IMR-90 (cell line): ENCODE measurements around the gene HAGHL. TPM values are rescaled to one million over a fixed set of nuclear protein-coding genes. Genes with fewer than 3 reads are reported as not detected.

Source experiments
- ATAC-seq: fragments of 200-7000 bp; cut with Tn5 transposase; 2 replicates; pipeline ENCODE4 v1.9.1; 2020; ENCODE audit warnings: low read depth, mild to moderate bottlenecking, moderate library complexity
- BruUV-seq: library from RNA; stranded (reverse); fragments of 400-500 nt; replicated peaks from 2 replicates; lab custom pipeline; 2021; lab: Mats Ljungman, UMichigan
- CTCF ChIA-PET: fragments of 300-600 bp; formaldehyde crosslinking; extraction: SDS; loops from one replicate; lab custom pipeline; 2021; ENCODE audit warnings: antibody characterized with exemption; lab: Yijun Ruan, JAX
- POLR2A ChIA-PET: fragments of 300-600 bp; sonication (Branson Sonifier 250); formaldehyde crosslinking; loops from one replicate; lab custom pipeline; 2022; ENCODE audit warnings: antibody characterized with exemption; ENCODE audit not compliant: unreplicated experiment; lab: Charles Lee
- DNase-seq: peaks from one replicate; pipeline ENCODE4 v3.0.0; 2013
- H2AFZ ChIP-seq: replicated peaks from 2 replicates; pipeline ENCODE3; 2013; ENCODE audit warnings: low read length, mild to moderate bottlenecking; ENCODE audit not compliant: poor library complexity
- H2AK5ac ChIP-seq: 2 replicates; pipeline ENCODE4 v1.6.1; 2013; ENCODE audit warnings: low read depth, low read length, inconsistent platforms
- H2AK9ac ChIP-seq: replicated peaks from 2 replicates; pipeline ENCODE3; 2013; ENCODE audit warnings: mild to moderate bottlenecking, low read depth, low read length, moderate library complexity; ENCODE audit not compliant: poor library complexity
- H2BK120ac ChIP-seq: 2 replicates; pipeline ENCODE4 v1.6.1; 2013; ENCODE audit warnings: low read depth, low read length, inconsistent platforms
- H2BK15ac ChIP-seq: 3 replicates; pipeline ENCODE4 v1.6.1; 2013; ENCODE audit warnings: low read depth, low read length, inconsistent platforms
- H2BK20ac ChIP-seq: 2 replicates; pipeline ENCODE4 v1.6.1; 2013; ENCODE audit warnings: low read depth, mild to moderate bottlenecking, inconsistent platforms, low read length, moderate library complexity
- H2BK5ac ChIP-seq: 2 replicates; pipeline ENCODE4 v1.6.1; 2013; ENCODE audit warnings: mild to moderate bottlenecking, low read depth, low read length, inconsistent platforms; ENCODE audit not compliant: poor library complexity, severe bottlenecking
- H3K14ac ChIP-seq: replicated peaks from 2 replicates; pipeline ENCODE4 v1.6.1; 2013; ENCODE audit warnings: low read depth, low read length, inconsistent platforms
- H3K18ac ChIP-seq: 2 replicates; pipeline ENCODE4 v1.6.1; 2013; ENCODE audit warnings: low read depth, low read length, control low read depth
- H3K23ac ChIP-seq: 2 replicates; pipeline ENCODE4 v1.6.1; 2013; ENCODE audit warnings: low read depth, low read length, inconsistent platforms
- H3K27ac ChIP-seq: 2 replicates; pipeline ENCODE4 v1.5.1; 2013; ENCODE audit warnings: mild to moderate bottlenecking, control low read depth, low read length; ENCODE audit not compliant: insufficient read depth
- H3K27me3 ChIP-seq: 2 replicates; pipeline ENCODE4 v1.6.1; 2013; ENCODE audit warnings: low read length; ENCODE audit not compliant: control insufficient read depth, insufficient read depth
- H3K36me3 ChIP-seq: 2 replicates; pipeline ENCODE4 v1.6.1; 2013; ENCODE audit warnings: low read length, mixed read lengths; ENCODE audit not compliant: control insufficient read depth, insufficient read depth
- H3K4ac ChIP-seq: 2 replicates; pipeline ENCODE4 v1.6.1; 2013; ENCODE audit warnings: low read depth, low read length, inconsistent platforms
- H3K4me1 ChIP-seq: 2 replicates; pipeline ENCODE4 v1.6.1; 2013; ENCODE audit warnings: low read length, mixed read lengths; ENCODE audit not compliant: control insufficient read depth, insufficient read depth
- H3K4me2 ChIP-seq: 2 replicates; pipeline ENCODE4 v1.6.1; 2013; ENCODE audit warnings: low read depth, mild to moderate bottlenecking, control low read depth, low read length, moderate library complexity
- H3K4me3 ChIP-seq: 2 replicates; pipeline ENCODE4 v1.5.1; 2013; ENCODE audit warnings: low read depth, mild to moderate bottlenecking, control low read depth, low read length, moderate library complexity; ENCODE audit not compliant: insufficient read depth
- H3K56ac ChIP-seq: 2 replicates; pipeline ENCODE4 v1.6.1; 2013; ENCODE audit warnings: low read length, inconsistent platforms; ENCODE audit not compliant: insufficient read depth; ENCODE audit errors: extremely low read depth
- H3K79me1 ChIP-seq, 2 experiments: 2 replicates each; pipeline ENCODE4 v1.6.1; 2013; ENCODE audit warnings: low read length in 2 of 2, inconsistent platforms in 1 of 2, low read depth in 1 of 2
- H3K9ac ChIP-seq: 2 replicates; pipeline ENCODE4 v1.6.1; 2013; ENCODE audit warnings: low read depth, low read length, control low read depth
- H3K9me1 ChIP-seq: 2 replicates; pipeline ENCODE4 v1.6.1; 2013; ENCODE audit warnings: low read length, inconsistent platforms; ENCODE audit not compliant: insufficient read depth
- H3K9me3 ChIP-seq: 2 replicates; pipeline ENCODE4 v1.6.1; 2013; ENCODE audit warnings: low read length; ENCODE audit not compliant: control insufficient read depth, insufficient read depth
- H4K20me1 ChIP-seq: 2 replicates; pipeline ENCODE4 v1.6.1; 2013; ENCODE audit warnings: low read length, inconsistent platforms; ENCODE audit not compliant: insufficient read depth
- H4K5ac ChIP-seq: 2 replicates; pipeline ENCODE4 v1.6.1; 2013; ENCODE audit warnings: mild to moderate bottlenecking, low read depth, low read length, control low read depth
- H4K8ac ChIP-seq, 2 experiments: 2 replicates each; pipeline ENCODE4 v1.6.1; 2013; ENCODE audit warnings: low read depth in 2 of 2, low read length in 2 of 2, control low read depth in 1 of 2, inconsistent platforms in 1 of 2
- H4K91ac ChIP-seq: 2 replicates; pipeline ENCODE4 v1.6.1; 2013; ENCODE audit warnings: low read depth, low read length, inconsistent platforms; ENCODE audit not compliant: insufficient read depth
- BHLHE40 ChIP-seq: fragments of 150-350 bp; IDR thresholded peaks from 2 replicates; pipeline ENCODE4 v1.6.1; 2016; ENCODE audit warnings: mild to moderate bottlenecking, low read depth, low read length
- CEBPB ChIP-seq: IDR thresholded peaks from 2 replicates; pipeline ENCODE4 v1.6.1; 2012; ENCODE audit warnings: low read depth, low read length, improper control_type of control experiment
- CHD1 ChIP-seq: IDR thresholded peaks from 2 replicates; pipeline ENCODE4 v1.6.1; 2012; ENCODE audit warnings: low read depth, low read length, improper control_type of control experiment
- ELK1 ChIP-seq: fragments of 150-350 bp; IDR thresholded peaks from 2 replicates; pipeline ENCODE4 v1.6.1; 2016; ENCODE audit warnings: low read depth, mild to moderate bottlenecking, low read length, moderate library complexity, borderline replicate concordance
- FOS ChIP-seq: fragments of 150-350 bp; IDR thresholded peaks from 2 replicates; pipeline ENCODE4 v1.6.1; 2016; ENCODE audit warnings: low read depth, low read length
- MAFK ChIP-seq: IDR thresholded peaks from 2 replicates; pipeline ENCODE4 v1.6.1; 2012; ENCODE audit warnings: low read depth, low read length, improper control_type of control experiment
- MAZ ChIP-seq: IDR thresholded peaks from 2 replicates; pipeline ENCODE4 v1.6.1; 2012; ENCODE audit warnings: low read depth, mild to moderate bottlenecking, low read length, improper control_type of control experiment, moderate library complexity, borderline replicate concordance
- MXI1 ChIP-seq: IDR thresholded peaks from 2 replicates; pipeline ENCODE4 v1.6.1; 2012; ENCODE audit warnings: low read depth, mild to moderate bottlenecking, low read length, moderate library complexity, borderline replicate concordance
- NFE2L2 ChIP-seq: fragments of 150-350 bp; IDR thresholded peaks from 2 replicates; pipeline ENCODE4 v1.6.1; 2016; ENCODE audit warnings: low read depth, mild to moderate bottlenecking, low read length
- POLR2A ChIP-seq: IDR thresholded peaks from 2 replicates; pipeline ENCODE4 v1.6.1; 2012; ENCODE audit warnings: mild to moderate bottlenecking, low read depth, low read length
- RAD21 ChIP-seq: IDR thresholded peaks from 2 replicates; pipeline ENCODE4 v1.6.1; 2012; ENCODE audit warnings: low read length, improper control_type of control experiment
- RCOR1 ChIP-seq: IDR thresholded peaks from 2 replicates; pipeline ENCODE4 v1.6.1; 2012; ENCODE audit warnings: mild to moderate bottlenecking, low read length, improper control_type of control experiment; ENCODE audit not compliant: insufficient replicate concordance
- RFX5 ChIP-seq: IDR thresholded peaks from 2 replicates; pipeline ENCODE4 v1.8.0; 2012; ENCODE audit warnings: low read depth, mild to moderate bottlenecking, low read length, moderate library complexity
- SMC3 ChIP-seq: fragments of 150-350 bp; IDR thresholded peaks from 2 replicates; pipeline ENCODE4 v1.6.1; 2016; ENCODE audit warnings: low read depth, mild to moderate bottlenecking, antibody characterized with exemption, low read length, moderate library complexity
- USF2 ChIP-seq: fragments of 150-350 bp; IDR thresholded peaks from 2 replicates; pipeline ENCODE4 v1.6.1; 2017; ENCODE audit warnings: mild to moderate bottlenecking, antibody characterized with exemption, low read length, low read depth
- WGBS, 2 experiments: methylation state at CpG; one replicate each; pipeline versions ENCODE4 v1.1.5 to v1.1.7; 2013; ENCODE audit warnings: missing lambda C conversion rate in 2 of 2; ENCODE audit not compliant: insufficient read length in 1 of 2; ENCODE audit errors: extremely low coverage in 2 of 2; 5-methylcytosine and 5-hydroxymethylcytosine counted together
- dilution Hi-C: fragments of 300-500 bp; cut with HindIII; formaldehyde crosslinking; loops from one replicate; pipeline ENCODE4 v1.14.3; 2018; ENCODE audit warnings: low sequenced_read_pairs; ENCODE audit not compliant: unreplicated experiment
- in situ Hi-C: fragments of 300-500 bp; cut with MboI; formaldehyde crosslinking; loops from 3 replicates; pipeline ENCODE4 v1.14.3; 2019; ENCODE audit warnings: low sequenced_read_pairs, inconsistent platforms, mixed read lengths
- intact Hi-C: fragments of 100-400 bp; cut with micrococcal nuclease; formaldehyde crosslinking; loops from 2 replicates; pipeline ENCODE4 v1.10.0; 2022
- polyA plus RNA-seq, 3 experiments: library from polyadenylated mRNA; depleted of rRNA; stranded (reverse); fragments of >200 nt; gene quantifications; 2 replicates each; pipeline ENCODE4 v1.2.3, GENCODE V29; 2012; ENCODE audit warnings: low replicate concordance in 1 of 3
- total RNA-seq: library from RNA; depleted of rRNA; stranded (reverse); fragments of >200 nt; gene quantifications from 2 replicates; pipeline ENCODE4 v1.2.3, GENCODE V29; 2012

Gene HAGHL
- total and polyA plus RNA-seq, 2 of the 4 experiments (the other 2 are of a cell fraction) = 3.0 to 12.5 TPM

- Histone ChIP-seq H3K14ac (no peak within 1 kb of the TSS), H3K4me3 (peak within 1 kb of the TSS; percentile 81), H3K23ac (no peak within 1 kb of the TSS), H3K27ac (peak within 1 kb of the TSS; percentile 54), H2AK9ac (peak within 1 kb of the TSS; percentile 93), H3K9me3 (no peaks in the 10 kb centered on the region), H2BK120ac (no peak within 1 kb of the TSS), H3K27me3 (no peaks in the 10 kb centered on the region), H3K4me2 (peak within 1 kb of the TSS; percentile 85), H2AK5ac (peak within 1 kb of the TSS; percentile 87), H4K8ac (peak within 1 kb of the TSS; percentile 80 to 94), H4K20me1 (peaks cover 34% of the 10 kb centered on the region), H3K18ac (no peak within 1 kb of the TSS), H2BK15ac (no peak within 1 kb of the TSS), H2BK20ac (no peak within 1 kb of the TSS), H4K91ac (peak within 1 kb of the TSS; percentile 62; the same call in 1 of the 2 replicates), H3K4ac (peak within 1 kb of the TSS; percentile 63), H2AFZ (peak within 1 kb of the TSS; percentile 87), H3K9ac (peak within 1 kb of the TSS; percentile 72), H3K4me1 (peaks cover 24% of the 10 kb centered on the region), H3K36me3 (peaks cover 41% of the 10 kb centered on the region), H3K9me1 (peaks cover 12% of the 10 kb centered on the region), H3K79me1 (peaks cover 13 to 56% of the 10 kb centered on the region in 2 experiments), H2BK5ac (peak within 1 kb of the TSS; percentile 29), H3K56ac (no peak within 1 kb of the TSS), H4K5ac (peak within 1 kb of the TSS; percentile 32)
- CTCF ChIA-PET = no interaction called here
- POLR2A ChIA-PET = no interaction called here
- DNase-seq = peak; percentile 92
- 6% methylated on average over 89 of the region's 91 CpGs; no CpG with 5 or more reads in 1 of the 2 experiments for WGBS, 2 experiments
- in situ Hi-C loops = no loop called here
- dilution Hi-C loops = no loop called here
- no TSS peak for BruUV-seq
- intact Hi-C loops = no loop called here
- peak; percentile 42 for ATAC-seq
- TF ChIP-seq MAFK = no peak
- peak; percentile 42; the same call in 1 of the 2 replicates for TF ChIP-seq BHLHE40
- TF ChIP-seq MAZ = peak; percentile 14; the same call in 1 of the 2 replicates
- TF ChIP-seq CHD1 = no peak
- no peak for TF ChIP-seq CEBPB
- no peak for TF ChIP-seq RCOR1
- TF ChIP-seq FOS = no peak
- TF ChIP-seq RAD21 = no peak
- peak; percentile 61 for TF ChIP-seq USF2
- TF ChIP-seq MXI1 = peak; percentile 88; the same call in 1 of the 2 replicates
- TF ChIP-seq ELK1 = no peak
- TF ChIP-seq POLR2A = no peak
- no peak for TF ChIP-seq SMC3
- TF ChIP-seq RFX5 = no peak
- TF ChIP-seq NFE2L2 = no peak
Measured at GRCh38 chr16:684071-684794, 42.7 kb upstream of the HAGHL start, which contains the start of gene JMJD8. JMJD8 (minus strand) TSS chr16:684334; CDS start chr16:684319, 15 bp downstream.
